GM19438 (cell line): Measurements from ENCODE around the gene NR5A2.

Source experiments
- ATAC-seq: cut with Tn5 transposase; IDR thresholded peaks from one replicate; pipeline ENCODE4 v1.9.1; 2021; ENCODE audit warnings: low read depth; ENCODE audit not compliant: unreplicated experiment

Gene NR5A2

GRCh38 chr1:200118779-200119505 lies 91.4 kb downstream of the NR5A2 start:
- ATAC-seq: no peak

- ATAC-seq: no peak
Observed at GRCh38 chr1:200121421-200121820, 93.9 kb downstream of the NR5A2 start.

DNA sequence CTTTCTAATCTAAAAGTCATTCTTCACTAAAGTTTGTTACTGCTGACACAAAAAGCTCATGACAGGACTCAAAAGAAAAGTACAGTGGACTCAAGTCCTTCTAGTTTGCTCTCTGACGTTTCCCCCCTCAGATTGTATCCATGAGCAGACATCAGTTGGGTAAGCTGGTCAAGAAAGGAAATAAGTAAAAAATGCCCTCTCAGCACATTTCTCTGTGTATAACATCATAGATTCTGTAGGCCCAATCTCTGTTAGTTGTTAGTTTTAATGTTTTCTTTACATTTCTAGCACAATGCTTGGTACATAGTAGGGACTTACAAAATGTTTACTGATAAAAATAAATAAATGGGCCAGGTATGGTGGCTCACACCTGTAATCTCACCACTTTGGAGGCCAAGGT lies 96.8 kb downstream of the NR5A2 start:
- ATAC-seq: no peak

GRCh38 chr1:200128081-200128480 lies 100.6 kb downstream of the NR5A2 start:
- ATAC-seq: no peak

DNA sequence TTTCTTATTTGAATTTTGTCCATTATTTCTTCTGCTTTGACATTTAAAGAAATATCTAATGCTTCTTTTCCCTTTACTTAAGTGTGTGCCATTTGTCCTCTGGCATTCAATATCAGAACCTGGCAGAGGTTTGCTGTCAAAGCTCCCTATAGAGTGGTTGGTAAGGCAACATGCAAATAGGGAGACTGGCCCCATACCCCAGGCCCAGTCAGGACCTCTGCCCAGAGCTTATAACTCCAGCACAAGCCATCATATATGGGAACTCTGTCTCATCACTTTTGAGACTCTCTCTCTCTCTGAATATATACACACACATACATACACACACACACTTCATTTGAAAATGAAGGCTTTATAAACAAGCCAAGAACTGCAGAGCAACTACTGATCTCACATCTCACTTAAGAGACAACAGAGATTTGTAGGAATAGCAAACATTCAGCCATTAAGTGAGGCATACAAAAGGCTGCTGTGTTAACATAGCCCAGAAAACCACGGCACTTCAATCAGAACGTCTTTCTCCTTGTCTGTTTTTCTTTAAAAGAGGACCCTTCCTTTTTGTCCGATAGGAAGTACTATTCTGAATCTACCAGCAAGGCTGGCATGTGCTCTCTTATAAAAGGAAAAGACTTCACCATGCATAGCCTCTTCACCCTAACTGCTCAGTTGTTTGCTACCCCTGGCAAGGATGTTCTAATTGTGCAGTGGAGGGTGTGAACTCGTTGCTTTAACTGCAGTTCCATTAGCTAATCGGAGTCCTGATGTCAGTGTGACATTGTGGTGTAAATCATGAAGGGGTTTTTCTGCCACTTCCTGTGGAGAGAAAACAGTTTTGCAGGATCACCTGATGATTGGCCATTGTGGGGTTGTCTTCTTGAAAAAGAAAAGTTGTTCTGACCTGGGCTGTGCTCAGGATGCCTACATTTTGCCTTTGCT lies 101.7 kb downstream of the NR5A2 start:
- no peak for ATAC-seq

DNA sequence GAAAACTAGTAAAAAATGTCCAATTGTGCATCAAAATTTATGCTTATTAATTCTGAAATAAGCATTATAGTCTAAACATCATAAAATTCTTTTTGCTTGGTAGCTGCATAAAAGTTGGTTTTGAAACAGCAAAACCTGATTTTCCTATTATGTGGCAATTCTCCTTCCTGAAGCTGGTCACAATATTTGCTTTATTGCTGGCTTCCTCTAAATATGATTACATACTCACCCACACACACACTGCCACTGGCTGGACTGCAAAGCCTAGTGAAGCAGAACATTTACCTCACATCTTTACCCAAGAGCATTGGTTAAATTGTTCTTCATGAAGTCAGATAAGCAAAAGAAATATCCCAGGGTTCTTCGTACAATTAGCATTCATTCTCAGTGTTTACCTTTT lies 103.0 kb downstream of the NR5A2 start:
- ATAC-seq: no peak

GRCh38 chr1:200131551-200132125 lies 104.1 kb downstream of the NR5A2 start:
- no peak for ATAC-seq

GRCh38 chr1:200133123-200133522 lies 105.6 kb downstream of the NR5A2 start:
- no peak for ATAC-seq

- no peak for ATAC-seq
Observed at GRCh38 chr1:200134116-200134515, 106.6 kb downstream of the NR5A2 start.

- no peak for ATAC-seq
Observed at GRCh38 chr1:200136384-200136783, 108.9 kb downstream of the NR5A2 start.

DNA sequence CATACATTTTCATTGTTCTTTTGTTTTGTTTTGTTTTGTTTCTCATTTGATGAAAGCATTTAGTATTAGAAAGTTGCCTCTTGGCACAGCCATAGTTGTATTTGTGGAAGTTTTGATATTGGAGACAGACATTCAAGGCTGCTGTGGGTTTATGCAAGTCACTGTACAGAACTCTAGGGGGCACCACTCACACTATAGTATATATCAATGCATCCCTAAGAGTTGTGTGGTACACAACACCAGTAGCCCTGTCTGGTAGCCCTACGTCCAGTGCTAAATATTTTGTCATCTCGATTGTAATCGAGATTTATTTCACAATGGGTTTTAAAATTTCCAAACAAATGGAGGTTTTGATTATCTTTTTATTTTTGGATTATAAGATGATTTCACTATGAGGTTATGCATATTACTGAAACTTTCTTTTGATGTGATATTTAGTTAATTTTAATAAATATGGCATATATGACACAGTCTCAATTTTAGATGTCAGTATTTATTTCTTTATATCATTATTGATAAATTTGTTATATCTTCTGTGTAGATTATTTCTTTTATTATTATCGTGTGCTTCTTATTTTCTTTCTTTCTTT lies 112.2 kb downstream of the NR5A2 start:
- ATAC-seq: no peak

GRCh38 chr1:200143347-200143746 lies 115.8 kb downstream of the NR5A2 start:
- ATAC-seq: no peak

DNA sequence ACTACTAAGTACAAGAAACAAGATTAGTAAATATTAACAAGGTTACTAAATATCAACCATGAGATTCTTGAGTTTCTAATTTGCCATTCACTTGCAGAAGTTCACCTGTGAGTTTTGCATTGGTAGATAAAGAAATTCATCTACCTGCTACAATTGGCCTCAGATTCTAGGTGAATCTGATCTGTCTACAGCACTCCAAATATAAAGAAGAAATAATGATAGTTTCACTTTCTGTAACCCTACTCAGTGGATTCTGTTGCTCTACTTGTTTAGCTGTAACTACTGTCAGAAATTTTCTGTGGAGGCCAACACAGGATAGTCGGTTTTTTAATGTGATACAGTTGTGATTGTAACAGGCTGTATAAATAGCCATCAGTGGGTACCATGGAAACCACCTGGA lies 118.6 kb downstream of the NR5A2 start:
- no peak for ATAC-seq

DNA sequence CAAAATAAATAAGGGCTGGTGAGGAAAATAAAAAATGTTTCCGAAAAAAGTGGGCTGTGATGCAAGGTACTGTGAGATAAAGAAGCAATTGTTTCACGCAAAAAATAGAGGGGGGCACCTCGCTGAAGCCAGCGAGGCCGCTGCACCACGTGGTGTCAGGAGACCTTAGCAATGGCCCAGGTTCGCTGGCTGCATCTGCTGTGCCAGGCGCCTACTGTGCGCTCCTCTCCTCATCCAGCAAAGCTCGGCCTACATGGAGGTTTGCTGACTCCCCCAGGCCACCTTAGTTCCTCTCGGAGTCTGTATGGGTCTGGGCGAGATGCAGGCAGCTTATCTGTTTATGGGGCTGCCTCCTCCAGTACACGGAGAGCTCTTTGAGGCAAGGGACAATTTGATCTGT lies 119.6 kb downstream of the NR5A2 start:
- no peak for ATAC-seq

DNA sequence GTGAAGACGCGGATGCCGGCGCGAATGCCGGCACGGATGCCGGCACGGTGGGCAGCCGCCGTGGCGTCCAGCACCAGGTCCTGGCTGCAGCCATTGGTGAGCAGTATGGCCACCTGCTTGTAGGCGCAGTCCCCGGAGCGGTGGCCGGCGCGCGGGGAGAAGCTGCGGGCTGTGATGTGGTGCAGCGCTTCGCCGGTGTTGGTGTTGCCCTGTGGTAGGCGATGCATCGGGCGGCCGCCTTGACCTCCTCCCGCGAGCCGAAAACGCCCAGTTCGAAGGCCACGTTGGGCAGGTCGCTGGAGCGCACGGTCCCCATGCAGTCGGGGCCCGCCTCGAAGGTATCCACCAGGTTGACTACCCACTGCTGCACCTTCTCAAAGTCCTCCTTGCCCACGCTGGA lies 120.2 kb downstream of the NR5A2 start:
- no peak for ATAC-seq

- no peak for ATAC-seq
Observed at GRCh38 chr1:200150006-200150405, 122.5 kb downstream of the NR5A2 start.

DNA sequence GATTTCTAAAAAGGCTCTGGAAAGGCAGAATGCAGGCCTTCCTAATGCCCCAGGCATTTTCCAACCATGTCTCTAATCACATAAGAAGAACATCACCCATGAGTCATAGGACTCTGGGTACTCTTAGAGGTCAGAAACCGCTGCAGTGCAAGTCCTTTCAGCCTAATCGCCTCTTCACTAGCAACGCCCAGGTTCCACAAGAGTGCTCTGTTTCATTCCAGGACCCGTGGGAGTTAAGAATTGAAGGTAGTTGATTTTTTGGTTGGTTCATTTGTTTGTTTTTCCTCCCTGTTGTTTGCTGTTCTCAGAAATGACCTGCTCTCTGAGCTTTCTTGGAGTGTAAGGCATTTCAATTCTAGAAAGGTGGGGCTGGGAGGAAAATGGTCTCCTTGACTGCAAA lies 123.2 kb downstream of the NR5A2 start:
- ATAC-seq: no peak

- no peak for ATAC-seq
Observed at GRCh38 chr1:200152336-200152735, 124.8 kb downstream of the NR5A2 start.

DNA sequence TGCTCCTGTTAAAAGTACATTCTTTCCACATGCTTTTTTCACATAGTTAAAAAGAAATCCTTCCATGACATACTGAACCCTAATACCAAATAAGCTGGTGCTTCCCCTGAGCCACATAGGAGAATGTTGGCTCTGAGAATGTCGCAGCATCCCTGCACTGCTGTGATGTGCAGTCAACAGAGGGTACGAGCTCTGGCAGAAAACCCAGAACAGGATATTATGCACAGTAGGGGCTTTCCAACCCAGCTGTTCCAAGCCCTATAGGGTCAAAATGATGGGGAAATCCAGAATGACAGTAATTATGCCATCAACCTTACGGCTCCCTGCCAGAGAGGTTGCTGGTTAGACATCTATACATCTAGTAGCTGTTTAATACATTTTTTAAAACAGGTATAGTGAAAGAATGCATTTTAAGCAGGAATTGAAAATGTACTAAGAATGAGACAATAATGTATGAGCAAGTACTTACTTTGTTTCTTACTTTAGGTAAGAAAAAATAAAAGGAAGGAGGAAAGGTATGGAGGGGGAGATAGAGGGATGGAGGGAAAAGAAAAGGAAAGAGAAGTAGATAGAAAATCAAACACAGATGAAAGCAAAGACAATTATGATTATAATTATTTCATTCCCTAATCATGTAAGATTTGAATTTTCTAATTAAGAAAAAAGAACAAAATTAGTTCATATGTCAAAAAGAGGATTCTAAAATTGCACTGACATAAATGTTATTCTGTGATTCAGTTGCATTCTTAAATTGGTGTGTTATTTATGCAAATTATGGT lies 126.0 kb downstream of the NR5A2 start:
- ATAC-seq: peak; percentile 41

DNA sequence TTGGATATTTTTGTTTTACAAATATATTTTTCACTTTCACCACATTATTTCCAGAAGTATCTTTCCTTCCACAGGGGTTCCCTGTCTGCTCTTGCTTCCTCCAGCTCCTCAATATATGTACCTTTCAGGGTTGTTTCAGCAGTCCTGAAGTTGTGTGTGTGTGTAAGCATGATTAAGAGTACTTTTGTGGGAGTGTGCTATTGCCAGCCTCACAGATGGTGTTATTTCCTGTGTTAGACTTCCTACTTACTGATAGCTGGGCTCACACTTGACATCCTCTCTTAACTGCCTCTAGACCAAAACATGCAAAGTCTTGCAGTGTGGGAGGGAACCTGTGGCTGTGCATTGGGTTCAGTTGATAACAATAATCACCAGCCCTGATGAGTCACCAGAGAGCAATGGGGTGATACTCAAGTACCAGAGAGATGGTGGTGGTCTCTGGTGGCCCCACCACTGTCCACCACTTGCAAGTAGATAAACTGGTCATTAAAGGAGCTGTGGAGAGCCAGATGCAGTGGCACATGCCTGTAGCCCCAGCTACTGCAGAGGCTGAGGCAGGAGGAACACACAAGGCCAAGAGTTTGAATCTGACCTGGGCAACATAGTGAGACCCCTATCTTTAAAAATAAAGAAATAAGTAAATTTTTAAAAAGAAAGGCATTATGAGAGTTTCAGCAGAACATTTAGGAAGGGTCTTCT lies 126.7 kb downstream of the NR5A2 start:
- ATAC-seq: peak; percentile 87
